K562 (cell line): Measurements from ENCODE around the gene MTMR6. TPM values are rescaled to one million over a fixed set of nuclear protein-coding genes. Genes with fewer than 3 reads are reported as not detected.

Source experiments
- CHAMP1 ChIP-seq: fragments of 450-650 bp; IDR thresholded peaks from 2 replicates; pipeline ENCODE4 v1.6.1; 2016; ENCODE audit warnings: mild to moderate bottlenecking
- CREBBP ChIP-seq: IDR thresholded peaks from one replicate; pipeline ENCODE4 v1.6.1; 2012; ENCODE audit warnings: low read depth, mild to moderate bottlenecking, control low read depth, inconsistent platforms, low read length
- DACH1 ChIP-seq: fragments of 450-650 bp; IDR thresholded peaks from 2 replicates; pipeline ENCODE4 v1.6.1; 2018; ENCODE audit not compliant: partially characterized antibody
- ERF ChIP-seq: fragments of 450-650 bp; formaldehyde crosslinking; IDR thresholded peaks from 2 replicates; pipeline ENCODE4 v1.4.0; 2020; ENCODE audit warnings: mild to moderate bottlenecking, mixed read lengths
- FOXK1 ChIP-seq: sonication (generic); formaldehyde crosslinking; IDR thresholded peaks from 2 replicates; pipeline ENCODE4 v1.8.0; 2022; ENCODE audit warnings: missing genetic modification reagents, mild to moderate bottlenecking, borderline replicate concordance
- GATAD2B ChIP-seq: fragments of 450-650 bp; IDR thresholded peaks from 2 replicates; pipeline ENCODE4 v1.6.1; 2017; ENCODE audit warnings: mild to moderate bottlenecking, borderline replicate concordance
- HBP1 ChIP-seq: fragments of 450-650 bp; formaldehyde crosslinking; IDR thresholded peaks from 2 replicates; pipeline ENCODE4 v1.4.0; 2022; ENCODE audit warnings: missing genetic modification characterization
- ILK ChIP-seq: fragments of 450-650 bp; IDR thresholded peaks from 2 replicates; pipeline ENCODE4 v1.6.1; 2016; ENCODE audit warnings: missing genetic modification characterization, low read depth, mild to moderate bottlenecking, missing compliant biosample characterization, moderate library complexity, borderline replicate concordance
- MED1 ChIP-seq: sonication (generic); formaldehyde crosslinking; IDR thresholded peaks from 2 replicates; pipeline ENCODE4 v1.8.1; 2023; ENCODE audit warnings: missing genetic modification reagents, borderline replicate concordance
- MNT ChIP-seq, 2 experiments: fragments of 450-650 bp; conservative IDR thresholded peaks; 2 replicates each; pipeline ENCODE4 v1.6.1; 2017; ENCODE audit warnings: mild to moderate bottlenecking in 2 of 2, moderate library complexity in 2 of 2
- NFE2L1 ChIP-seq: fragments of 450-650 bp; IDR thresholded peaks from 2 replicates; pipeline ENCODE4 v1.6.1; 2016; ENCODE audit warnings: missing genetic modification characterization, low read depth, mild to moderate bottlenecking, missing compliant biosample characterization, moderate library complexity, borderline replicate concordance
- NFIC ChIP-seq: fragments of 450-650 bp; IDR thresholded peaks from 2 replicates; pipeline ENCODE4 v1.6.1; 2017; ENCODE audit warnings: mild to moderate bottlenecking, inconsistent platforms
- PBX2 ChIP-seq, 2 experiments: IDR thresholded peaks in 1 of 2; conservative IDR thresholded peaks in 1 of 2; 2 replicates each; pipeline ENCODE4 v1.6.1; 2016; ENCODE audit warnings: low read depth in 2 of 2, mild to moderate bottlenecking in 1 of 2, missing compliant biosample characterization in 1 of 2, missing genetic modification characterization in 1 of 2, moderate library complexity in 1 of 2
- PPARD ChIP-seq: fragments of 250-450 bp; sonication (Bioruptor Pico); IDR thresholded peaks from 2 replicates; pipeline ENCODE4 v1.8.0; 2022; ENCODE audit warnings: inconsistent platforms, mild to moderate bottlenecking, moderate library complexity
- RBFOX2 ChIP-seq: fragments of 200-400 bp; formaldehyde crosslinking; IDR thresholded peaks from 2 replicates; pipeline ENCODE4 v1.6.1; 2017; ENCODE audit warnings: low read depth, mild to moderate bottlenecking, low read length, moderate library complexity
- SNRNP70 ChIP-seq: fragments of 200-400 bp; formaldehyde crosslinking; optimal IDR thresholded peaks from 2 replicates; pipeline ENCODE3; 2017; ENCODE audit warnings: low read depth, low read length
- ZBTB17 ChIP-seq: fragments of 450-650 bp; formaldehyde crosslinking; IDR thresholded peaks from 2 replicates; pipeline ENCODE4 v1.4.0; 2020; ENCODE audit warnings: mild to moderate bottlenecking
- ZC3H8 ChIP-seq: fragments of 450-650 bp; IDR thresholded peaks from 2 replicates; pipeline ENCODE4 v1.6.1; 2017
- ZNF507 ChIP-seq: conservative IDR thresholded peaks from 2 replicates; pipeline ENCODE4 v1.6.1; 2017; ENCODE audit warnings: missing genetic modification characterization, missing compliant biosample characterization
- ZNF695 ChIP-seq: fragments of 450-650 bp; formaldehyde crosslinking; IDR thresholded peaks from 2 replicates; pipeline ENCODE4 v1.4.0; 2020; ENCODE audit warnings: mild to moderate bottlenecking, moderate library complexity
- polyA plus RNA-seq, 8 experiments: library from polyadenylated mRNA; depleted of rRNA in 4 of 8; stranded (reverse) in 5 of 8; unstranded in 3 of 8; fragments of >200 nt; fragmentation: Nextera tagmentation in 2 of 8; fragmentation: Illumina TruSeq in 1 of 8; extraction: Ambion mirVana in 2 of 8; extraction: Trizol in 1 of 8; gene quantifications; 2 replicates each; pipeline versions ENCODE4 v1.2.1 to v1.2.3, GENCODE V29; 2011 to 2014; ENCODE audit warnings: inconsistent platforms in 1 of 8, missing spikeins in 1 of 8
- total RNA-seq, 7 experiments: library from RNA; depleted of rRNA in 6 of 7; stranded (reverse); fragments of >200 nt in 6 of 7; fragmentation: Illumina TruSeq in 2 of 7; extraction: Trizol in 2 of 7; gene quantifications; 2 replicates each; pipeline versions ENCODE4 v1.2.1 to v1.2.3, GENCODE V29; 2011 to 2021; ENCODE audit warnings: low replicate concordance in 1 of 7

The MTMR6 gene
- total and polyA plus RNA-seq, 9 of the 15 experiments (the other 6 are each of a cell fraction or from before 2014, with no cell fraction given) = 3.9 to 10.8 (median 7.7) TPM

GRCh38 chr13:25301347-25302113, 14.2 kb upstream of the MTMR6 start, which contains the start of gene NUP58 (continued):
- TF ChIP-seq HBP1 (CRISPR knock-in tag) = no peak
- TF ChIP-seq ERF = no peak
- TF ChIP-seq PPARD (CRISPR knock-in tag) = no peak
- peak; percentile 32; the same call in 1 of the 2 replicates for TF ChIP-seq NFIC
- TF ChIP-seq SNRNP70 = no peak
- no peak for TF ChIP-seq ZNF695 (CRISPR knock-in tag)
- no peak for TF ChIP-seq FOXK1
- no peak for TF ChIP-seq PBX2 (CRISPR knock-in tag; IDR thresholded peaks at IDR 0.05; ENCODE audit: low read depth)
- TF ChIP-seq PBX2 (tag; conservative IDR thresholded peaks at IDR 0.05; ENCODE audit: low read depth) = no peak
- TF ChIP-seq NFE2L1 (tag) = no peak
- no peak for TF ChIP-seq GATAD2B
- no peak for TF ChIP-seq MED1 (CRISPR knock-in tag)
- TF ChIP-seq DACH1 = no peak
- TF ChIP-seq ZC3H8 = no peak
- TF ChIP-seq RBFOX2 = peak; percentile 98
- no peak for TF ChIP-seq CHAMP1
- no peak for TF ChIP-seq ZBTB17 (CRISPR knock-in tag)
- TF ChIP-seq ZNF507 = no peak
- TF ChIP-seq ILK (tag) = no peak
- peak; percentile 49 to 81; a peak in 3 of 4 replicates for TF ChIP-seq MNT (conservative IDR thresholded peaks at IDR 0.05)
- no peak for TF ChIP-seq CREBBP
